Karpas-422 (cell line): ENCODE results near the gene GJB6. TPM values are rescaled to one million over a fixed set of nuclear protein-coding genes. Genes with fewer than 3 reads are reported as not detected.

Experiments used
- DNase-seq: peaks from one replicate; pipeline ENCODE4 v3.0.0-alpha.2; 2015
- H2AFZ ChIP-seq: fragments of 200-600 bp; sonication (generic); 2 replicates; pipeline ENCODE4 v1.6.1; 2014; ENCODE audit warnings: antibody characterized with exemption, low read length, mixed read lengths
- H3K27ac ChIP-seq: fragments of 200-600 bp; sonication (generic); 2 replicates; pipeline ENCODE4 v1.5.1; 2014; ENCODE audit warnings: mild to moderate bottlenecking, low read length, moderate library complexity
- H3K27me3 ChIP-seq: fragments of 200-600 bp; sonication (generic); 2 replicates; pipeline ENCODE4 v1.6.1; 2014; ENCODE audit warnings: low read length, mixed read lengths
- H3K36me3 ChIP-seq: fragments of 200-600 bp; sonication (generic); 2 replicates; pipeline ENCODE4 v1.6.1; 2014; ENCODE audit warnings: low read length, mixed read lengths; ENCODE audit not compliant: insufficient read depth
- H3K4me1 ChIP-seq: fragments of 200-600 bp; sonication (generic); 2 replicates; pipeline ENCODE4 v1.6.1; 2014; ENCODE audit warnings: mild to moderate bottlenecking, low read length, mixed read lengths
- H3K4me2 ChIP-seq: fragments of 200-600 bp; sonication (generic); 2 replicates; pipeline ENCODE4 v1.6.1; 2014; ENCODE audit warnings: low read length, low read depth, mild to moderate bottlenecking; ENCODE audit not compliant: poor library complexity, severe bottlenecking
- H3K4me3 ChIP-seq: fragments of 200-600 bp; sonication (generic); 2 replicates; pipeline ENCODE4 v1.5.1; 2014; ENCODE audit warnings: mild to moderate bottlenecking, antibody characterized with exemption, low read length, mixed read lengths
- H3K79me2 ChIP-seq: fragments of 200-600 bp; sonication (generic); 2 replicates; pipeline ENCODE4 v1.6.1; 2014; ENCODE audit warnings: mild to moderate bottlenecking, low read length, mixed read lengths
- H3K9ac ChIP-seq: fragments of 200-600 bp; sonication (generic); 2 replicates; pipeline ENCODE4 v1.6.0; 2014; ENCODE audit warnings: low read length
- H3K9me2 ChIP-seq: fragments of 200-600 bp; sonication (generic), shearing (Covaris generic); replicated peaks from 2 replicates; pipeline ENCODE4 v1.6.0; 2014; ENCODE audit warnings: mild to moderate bottlenecking, low read length, moderate library complexity; ENCODE audit not compliant: insufficient read depth
- H3K9me3 ChIP-seq: fragments of 300-700, 200-600 bp; sonication (generic); 2 replicates; pipeline ENCODE4 v1.6.1; 2014; ENCODE audit warnings: low read length, mixed read lengths
- H4K20me1 ChIP-seq: fragments of 200-600 bp; sonication (generic); 2 replicates; pipeline ENCODE4 v1.6.1; 2014; ENCODE audit warnings: mild to moderate bottlenecking, antibody characterized with exemption, low read length, low read depth; ENCODE audit not compliant: insufficient read depth
- total RNA-seq: library from RNA; depleted of rRNA; stranded (reverse); fragments of >200 nt; shearing (Covaris generic); gene quantifications from 2 replicates; pipeline ENCODE4 v1.2.3, GENCODE V29; 2014; ENCODE audit warnings: low replicate concordance

The GJB6 gene
- total RNA-seq, 1 experiment from 2014 or later = not detected

- no peak overlapping the region for H2AFZ ChIP-seq
- no peaks in the 10 kb centered on the region for H3K9me3 ChIP-seq
- no peaks in the 10 kb centered on the region for H3K79me2 ChIP-seq
- no peaks in the 10 kb centered on the region for H3K4me1 ChIP-seq
- no peak overlapping the region for H3K4me2 ChIP-seq
- H3K27ac ChIP-seq = no peak overlapping the region
- no peaks in the 10 kb centered on the region for H3K9me2 ChIP-seq
- no peak for DNase-seq
- H3K36me3 ChIP-seq = no peaks in the 10 kb centered on the region
- no peak overlapping the region for H3K4me3 ChIP-seq
- no peaks in the 10 kb centered on the region for H3K27me3 ChIP-seq
- no peak overlapping the region for H3K9ac ChIP-seq
- H4K20me1 ChIP-seq = no peaks in the 10 kb centered on the region
Observed at GRCh38 chr13:20239748-20240147, 7.6 kb upstream of the GJB6 start.

GRCh38 chr13:20232556-20233277 lies 598 bp upstream of the GJB6 start:
- no peak overlapping the region for H2AFZ ChIP-seq

GRCh38 chr13:20230913-20231838 lies 943 bp downstream of the GJB6 start:
- no peaks in the 10 kb centered on the region for H3K9me3 ChIP-seq
- no peak overlapping the region for H2AFZ ChIP-seq
- H3K9me2 ChIP-seq = no peaks in the 10 kb centered on the region
- H3K9ac ChIP-seq = no peak overlapping the region
- DNase-seq = no peak
- no peaks in the 10 kb centered on the region for H4K20me1 ChIP-seq
- no peak overlapping the region for H3K4me2 ChIP-seq
- H3K36me3 ChIP-seq = no peaks in the 10 kb centered on the region
- H3K79me2 ChIP-seq = no peaks in the 10 kb centered on the region
- H3K4me1 ChIP-seq = peaks cover 11% of the 10 kb centered on the region
- H3K27ac ChIP-seq = no peak overlapping the region
- no peaks in the 10 kb centered on the region for H3K27me3 ChIP-seq
- H3K4me3 ChIP-seq = no peak overlapping the region

More at GRCh38 chr13:20232556-20233277, 598 bp upstream of the GJB6 start:
- H3K27me3 ChIP-seq = no peaks in the 10 kb centered on the region
- H3K4me1 ChIP-seq = peaks cover 11% of the 10 kb centered on the region
- H3K9me2 ChIP-seq = no peaks in the 10 kb centered on the region
- no peak overlapping the region for H3K9ac ChIP-seq
- H3K36me3 ChIP-seq = no peaks in the 10 kb centered on the region
- H4K20me1 ChIP-seq = no peaks in the 10 kb centered on the region
- DNase-seq = no peak
- H3K9me3 ChIP-seq = no peaks in the 10 kb centered on the region
- no peak overlapping the region for H3K4me2 ChIP-seq
- H3K4me3 ChIP-seq = no peak overlapping the region
- no peak overlapping the region for H3K27ac ChIP-seq
- no peaks in the 10 kb centered on the region for H3K79me2 ChIP-seq

GRCh38 chr13:20227730-20228129 lies 4.4 kb downstream of the GJB6 start:
- DNase-seq = no peak
- Histone ChIP-seq H3K27ac (no peak overlapping the region), H3K79me2 (no peaks in the 10 kb centered on the region), H3K27me3 (no peaks in the 10 kb centered on the region), H3K36me3 (no peaks in the 10 kb centered on the region), H3K9ac (no peak overlapping the region), H2AFZ (no peak overlapping the region), H3K9me3 (no peaks in the 10 kb centered on the region), H3K4me1 (peaks cover 7% of the 10 kb centered on the region), H3K9me2 (no peaks in the 10 kb centered on the region), H3K4me3 (no peak overlapping the region), H4K20me1 (no peaks in the 10 kb centered on the region), H3K4me2 (no peak overlapping the region)

GRCh38 chr13:20227288-20227687 lies 4.8 kb downstream of the GJB6 start:
- no peaks in the 10 kb centered on the region for H3K9me2 ChIP-seq
- H3K27ac ChIP-seq = no peak overlapping the region
- H3K79me2 ChIP-seq = no peaks in the 10 kb centered on the region
- no peak overlapping the region for H2AFZ ChIP-seq
- no peaks in the 10 kb centered on the region for H4K20me1 ChIP-seq
- no peaks in the 10 kb centered on the region for H3K27me3 ChIP-seq
- H3K4me2 ChIP-seq = no peak overlapping the region
- DNase-seq = no peak
- no peaks in the 10 kb centered on the region for H3K9me3 ChIP-seq
- no peak overlapping the region for H3K4me3 ChIP-seq
- no peaks in the 10 kb centered on the region for H3K36me3 ChIP-seq
- H3K9ac ChIP-seq = no peak overlapping the region
- H3K4me1 ChIP-seq = peaks cover 7% of the 10 kb centered on the region

- Histone ChIP-seq H3K27me3 (no peaks in the 10 kb centered on the region), H3K4me3 (no peak overlapping the region), H3K9ac (no peak overlapping the region), H3K9me3 (no peaks in the 10 kb centered on the region), H3K4me1 (no peaks in the 10 kb centered on the region), H3K36me3 (no peaks in the 10 kb centered on the region), H4K20me1 (no peaks in the 10 kb centered on the region), H3K79me2 (no peaks in the 10 kb centered on the region), H2AFZ (no peak overlapping the region), H3K27ac (no peak overlapping the region), H3K9me2 (no peaks in the 10 kb centered on the region), H3K4me2 (no peak overlapping the region)
- DNase-seq = no peak
Observed at GRCh38 chr13:20222553-20222952, 9.6 kb downstream of the GJB6 start.

GRCh38 chr13:20221772-20222171 lies 10.3 kb downstream of the GJB6 start:
- no peaks in the 10 kb centered on the region for H3K79me2 ChIP-seq

GRCh38 chr13:20219577-20219976 lies 12.5 kb downstream of the GJB6 start:
- no peak overlapping the region for H3K27ac ChIP-seq
- DNase-seq = no peak
- H3K27me3 ChIP-seq = no peaks in the 10 kb centered on the region
- no peaks in the 10 kb centered on the region for H3K79me2 ChIP-seq
- no peaks in the 10 kb centered on the region for H3K36me3 ChIP-seq
- H3K9me2 ChIP-seq = no peaks in the 10 kb centered on the region
- H3K9me3 ChIP-seq = no peaks in the 10 kb centered on the region
- no peak overlapping the region for H3K9ac ChIP-seq
- H3K4me1 ChIP-seq = no peaks in the 10 kb centered on the region
- H4K20me1 ChIP-seq = no peaks in the 10 kb centered on the region
- no peak overlapping the region for H2AFZ ChIP-seq
- no peak overlapping the region for H3K4me3 ChIP-seq
- H3K4me2 ChIP-seq = no peak overlapping the region

More at GRCh38 chr13:20221772-20222171, 10.3 kb downstream of the GJB6 start:
- DNase-seq = no peak
- no peaks in the 10 kb centered on the region for H3K27me3 ChIP-seq
- H3K27ac ChIP-seq = no peak overlapping the region
- no peaks in the 10 kb centered on the region for H4K20me1 ChIP-seq
- no peak overlapping the region for H3K4me3 ChIP-seq
- no peaks in the 10 kb centered on the region for H3K36me3 ChIP-seq
- no peak overlapping the region for H3K9ac ChIP-seq
- no peaks in the 10 kb centered on the region for H3K9me2 ChIP-seq
- no peak overlapping the region for H2AFZ ChIP-seq
- no peak overlapping the region for H3K4me2 ChIP-seq
- H3K4me1 ChIP-seq = no peaks in the 10 kb centered on the region
- no peaks in the 10 kb centered on the region for H3K9me3 ChIP-seq
